GM20000 (cell line): Measurements from ENCODE around the gene PLSCR2.

Experiments used
- DNase-seq: peaks from one replicate; pipeline ENCODE4 v3.0.0; 2012; ENCODE audit warnings: low spot score
- TF ChIP-seq, protein P1 (sequence below): IDR thresholded peaks from 2 replicates; pipeline ENCODE4 v1.5.1; 2012; ENCODE audit warnings: mild to moderate bottlenecking, control low read depth; ENCODE audit errors: extremely low read depth, missing control alignments

Gene PLSCR2

DNA sequence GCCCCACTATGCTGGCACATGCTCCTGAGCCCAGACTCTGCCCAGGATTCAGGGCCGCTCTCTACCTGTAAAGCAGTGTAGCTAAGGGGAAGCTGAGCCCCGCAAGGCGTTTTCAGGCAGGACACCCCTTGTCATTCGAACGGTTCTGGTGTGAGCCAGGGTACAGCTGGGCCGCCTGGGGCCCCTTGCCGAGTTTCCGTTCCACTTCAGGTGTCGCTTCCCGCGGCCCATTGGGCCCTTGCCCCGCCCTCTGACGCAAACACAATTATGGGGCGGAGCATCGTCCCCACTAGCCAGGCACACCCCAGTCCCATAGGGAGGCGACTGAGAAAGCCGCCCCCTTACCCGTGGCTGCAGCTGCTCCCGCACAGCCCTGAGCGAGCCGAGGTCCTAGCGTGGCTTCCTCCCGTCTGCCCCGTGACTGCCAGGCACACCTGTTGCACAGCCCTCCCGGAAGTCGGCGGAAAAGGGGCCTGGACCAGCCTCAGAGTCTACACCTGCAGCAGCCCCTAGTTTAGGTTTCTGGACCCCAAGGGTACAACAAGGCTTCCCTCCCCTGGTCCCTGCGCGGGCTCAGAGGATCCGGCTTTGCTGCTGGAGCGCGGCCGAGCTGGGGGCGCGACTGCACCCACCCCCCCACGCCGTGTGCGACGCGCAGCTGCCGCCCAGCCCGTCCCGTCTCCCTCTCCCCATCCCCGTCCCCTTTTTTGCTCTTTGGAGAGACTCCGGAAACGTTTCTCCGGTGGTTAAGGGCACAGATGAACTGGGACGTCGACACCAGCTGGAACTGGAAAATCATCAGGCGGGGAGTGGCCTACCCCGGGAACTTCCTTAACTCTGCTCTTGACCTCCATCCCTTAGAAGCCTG is at the start of gene PLSCR2:
TSS of gene PLSCR2 (minus strand) at position 412 of the 868 bp plus-strand sequence. CDS start 9,657 bp downstream, outside the sequence.
- TF ChIP-seq, protein P1, sequence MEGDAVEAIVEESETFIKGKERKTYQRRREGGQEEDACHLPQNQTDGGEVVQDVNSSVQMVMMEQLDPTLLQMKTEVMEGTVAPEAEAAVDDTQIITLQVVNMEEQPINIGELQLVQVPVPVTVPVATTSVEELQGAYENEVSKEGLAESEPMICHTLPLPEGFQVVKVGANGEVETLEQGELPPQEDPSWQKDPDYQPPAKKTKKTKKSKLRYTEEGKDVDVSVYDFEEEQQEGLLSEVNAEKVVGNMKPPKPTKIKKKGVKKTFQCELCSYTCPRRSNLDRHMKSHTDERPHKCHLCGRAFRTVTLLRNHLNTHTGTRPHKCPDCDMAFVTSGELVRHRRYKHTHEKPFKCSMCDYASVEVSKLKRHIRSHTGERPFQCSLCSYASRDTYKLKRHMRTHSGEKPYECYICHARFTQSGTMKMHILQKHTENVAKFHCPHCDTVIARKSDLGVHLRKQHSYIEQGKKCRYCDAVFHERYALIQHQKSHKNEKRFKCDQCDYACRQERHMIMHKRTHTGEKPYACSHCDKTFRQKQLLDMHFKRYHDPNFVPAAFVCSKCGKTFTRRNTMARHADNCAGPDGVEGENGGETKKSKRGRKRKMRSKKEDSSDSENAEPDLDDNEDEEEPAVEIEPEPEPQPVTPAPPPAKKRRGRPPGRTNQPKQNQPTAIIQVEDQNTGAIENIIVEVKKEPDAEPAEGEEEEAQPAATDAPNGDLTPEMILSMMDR: no peak
- DNase-seq: peak; percentile 88

DNA sequence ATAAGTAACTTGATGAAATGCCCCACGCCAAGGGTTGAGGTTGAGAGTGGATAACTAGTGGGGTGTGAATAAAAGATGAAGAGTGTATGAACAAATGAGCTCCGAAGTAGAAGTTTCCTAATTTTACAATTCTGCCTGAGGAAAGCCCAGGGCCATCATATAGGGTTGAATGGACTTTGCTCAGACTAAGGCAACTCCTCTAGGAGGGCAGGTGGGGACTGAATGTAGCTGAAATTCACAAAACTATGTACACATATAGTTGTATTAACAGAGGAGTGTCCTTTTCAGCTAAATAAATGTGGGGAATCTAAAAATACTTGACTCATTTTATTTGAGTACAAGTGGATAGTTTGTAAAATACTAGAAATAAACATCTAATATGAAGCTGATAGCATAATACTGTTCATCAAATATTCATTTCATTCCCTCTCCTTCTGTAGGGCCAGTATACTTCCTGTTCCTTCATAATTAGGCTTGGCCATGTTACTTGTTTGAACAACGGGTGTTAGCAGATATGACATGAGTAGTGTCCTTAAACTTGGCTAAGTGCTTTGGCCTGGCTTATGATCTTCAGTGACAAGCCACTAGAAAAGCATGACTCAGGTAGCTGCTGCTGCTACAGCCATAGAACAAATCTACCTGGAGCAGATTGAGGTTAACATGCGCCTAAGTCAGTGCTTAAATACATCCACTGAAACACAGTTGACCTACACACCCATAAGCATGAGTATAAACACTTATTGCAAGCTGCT is 48.5 kb upstream of the PLSCR2 start:
- TF ChIP-seq, protein P1: no peak
- DNase-seq: no peak

DNA sequence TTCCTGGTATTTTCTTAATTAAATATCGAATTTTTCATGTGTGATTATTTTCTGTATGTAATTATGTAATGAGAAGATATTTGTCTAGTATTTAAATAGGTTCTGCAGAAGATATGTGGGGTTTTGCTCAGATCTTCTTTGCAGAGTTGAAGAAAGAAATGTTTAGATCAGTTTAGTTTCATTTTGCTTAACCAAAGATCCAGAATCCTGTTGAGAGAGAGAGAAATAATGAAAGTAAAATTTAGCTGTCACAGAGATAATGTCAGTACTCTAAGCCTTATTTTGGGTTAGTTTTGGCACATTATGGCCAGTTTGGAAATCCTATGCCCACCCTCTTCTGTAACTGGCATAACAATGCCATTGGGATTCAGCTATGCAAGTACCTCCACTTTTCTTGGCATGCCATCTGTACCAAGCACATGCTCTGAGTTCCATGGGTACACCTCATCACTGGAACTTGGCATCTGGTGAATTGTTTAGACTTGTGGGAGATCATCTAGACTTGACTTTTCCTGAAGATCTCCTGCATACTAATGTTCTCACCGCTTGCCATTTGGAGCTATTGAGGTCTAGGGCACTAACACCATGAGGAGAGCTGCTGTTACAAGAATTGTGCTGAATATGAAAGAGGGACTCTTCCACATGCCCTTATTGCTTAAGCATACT is 44.2 kb upstream of the PLSCR2 start:
- DNase-seq: no peak

GRCh38 chr3:146511402-146512134 is 42.2 kb upstream of the PLSCR2 start:
- DNase-seq: no peak
- TF ChIP-seq, protein P1: no peak

More for the DNA sequence above, 44.2 kb upstream of the PLSCR2 start:
- TF ChIP-seq, protein P1: no peak

DNA sequence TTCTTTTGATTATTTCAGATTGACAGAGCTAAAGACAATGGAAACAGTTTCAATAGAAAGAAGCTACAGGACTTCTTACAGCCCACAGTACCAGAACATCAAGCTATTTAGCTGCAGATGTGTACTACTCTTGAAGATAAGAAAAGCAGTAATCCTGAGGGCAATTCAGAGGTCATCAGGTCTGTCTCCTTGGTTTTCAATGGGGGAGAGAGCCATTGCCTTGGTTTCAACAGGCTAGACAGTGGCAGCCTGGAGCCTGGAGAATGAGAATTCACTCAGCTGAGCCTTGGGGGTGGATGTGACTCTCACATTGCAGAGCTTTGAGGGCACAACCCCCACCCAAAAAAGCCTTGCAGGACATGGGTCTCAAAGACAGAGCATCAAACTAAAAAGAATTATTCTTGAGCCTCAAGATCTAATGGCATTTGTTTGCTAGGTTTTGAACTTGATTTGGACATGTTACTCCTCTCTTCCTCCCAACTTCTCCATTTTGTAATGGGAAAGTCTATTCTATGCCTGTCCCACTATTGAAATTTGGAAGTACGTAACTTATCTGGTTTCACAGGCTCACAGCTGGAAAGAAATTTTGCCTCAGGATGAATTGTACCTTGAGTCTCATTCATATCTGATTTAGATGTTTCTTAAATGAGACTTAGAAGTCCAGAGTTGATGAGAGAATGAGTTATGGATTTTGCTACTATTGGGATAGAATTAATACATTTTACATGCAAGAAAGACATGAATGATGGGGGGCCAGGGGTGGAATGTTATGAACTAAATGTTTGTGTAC is 38.2 kb upstream of the PLSCR2 start:
- no peak for DNase-seq
- TF ChIP-seq, protein P1: no peak

GRCh38 chr3:146505516-146505915 is 36.2 kb upstream of the PLSCR2 start:
- no peak for DNase-seq
- TF ChIP-seq, protein P1: no peak
